Measurements from ENCODE around the gene SORL1. TPM values are rescaled to one million over a fixed set of nuclear protein-coding genes. Genes with fewer than 3 reads are reported as not detected.
"Not testable (repeated sequence)": the region's sequence is repeated elsewhere in the genome, so short reads cannot be mapped to it uniquely, and the experiment has no call there.

The SORL1 gene
- total RNA-seq, 1 experiment from 2014 or later: 0.05 TPM

DNA sequence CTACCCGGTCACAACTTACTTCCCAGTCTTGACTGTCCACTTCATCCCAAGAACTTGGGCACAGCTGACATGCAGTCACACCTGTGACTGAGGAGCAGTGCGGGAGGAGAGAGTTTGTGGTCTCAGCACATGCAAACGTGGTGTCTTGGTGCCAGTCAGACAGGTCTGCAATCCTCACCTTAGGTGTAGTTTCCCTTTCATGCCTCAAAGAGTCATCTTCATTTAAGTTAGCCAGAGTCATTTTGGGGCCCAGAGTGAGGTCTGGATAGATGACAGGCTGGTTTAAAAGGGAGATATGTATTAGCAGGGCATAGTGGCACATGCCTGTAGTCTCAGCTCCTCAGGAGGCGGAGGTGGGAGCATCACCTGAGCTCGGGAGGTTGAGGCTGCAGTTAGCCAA lies 109.1 kb downstream of the SORL1 start:
- Histone ChIP-seq H3K9me3 (replicated peaks) (no peaks in the 10 kb centered on the region), H3K27ac (no peak overlapping the region), H3K4me1 (replicated peaks) (no peaks in the 10 kb centered on the region), H3K36me3 (no peaks in the 10 kb centered on the region), H3K27me3 (replicated peaks) (no peaks in the 10 kb centered on the region), H3K4me3 (no peak overlapping the region)
- no peak for DNase-seq (ENCODE audit: low read depth in 1 of 2, low spot score in 2 of 2)

DNA sequence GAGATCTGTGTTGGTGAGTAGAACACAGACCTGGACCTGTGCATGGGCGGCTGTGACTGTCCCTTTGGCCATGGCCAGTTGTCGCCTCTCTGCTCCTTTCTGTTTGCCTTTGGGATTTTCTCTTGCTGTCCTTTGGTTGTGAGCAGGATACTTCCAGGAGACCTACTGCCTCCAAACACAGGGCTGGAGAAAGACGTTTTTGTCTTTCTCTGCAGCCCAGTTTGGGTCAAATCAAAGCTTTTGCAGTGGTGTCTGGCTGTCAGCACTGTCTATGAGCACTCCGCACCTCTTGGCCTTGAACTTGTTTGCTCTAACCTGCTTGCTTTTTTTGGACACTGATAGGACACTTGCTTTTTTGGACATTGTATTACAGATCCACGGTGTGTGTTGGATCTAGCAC lies 109.6 kb downstream of the SORL1 start:
- H3K4me1 ChIP-seq (replicated peaks): no peaks in the 10 kb centered on the region
- no peak for DNase-seq (ENCODE audit: low read depth in 1 of 2, low spot score in 2 of 2)
- H3K4me3 ChIP-seq: no peak overlapping the region
- H3K36me3 ChIP-seq: no peaks in the 10 kb centered on the region
- H3K27ac ChIP-seq: no peak overlapping the region
- H3K27me3 ChIP-seq (replicated peaks): no peaks in the 10 kb centered on the region
- no peaks in the 10 kb centered on the region for H3K9me3 ChIP-seq (replicated peaks)

DNA sequence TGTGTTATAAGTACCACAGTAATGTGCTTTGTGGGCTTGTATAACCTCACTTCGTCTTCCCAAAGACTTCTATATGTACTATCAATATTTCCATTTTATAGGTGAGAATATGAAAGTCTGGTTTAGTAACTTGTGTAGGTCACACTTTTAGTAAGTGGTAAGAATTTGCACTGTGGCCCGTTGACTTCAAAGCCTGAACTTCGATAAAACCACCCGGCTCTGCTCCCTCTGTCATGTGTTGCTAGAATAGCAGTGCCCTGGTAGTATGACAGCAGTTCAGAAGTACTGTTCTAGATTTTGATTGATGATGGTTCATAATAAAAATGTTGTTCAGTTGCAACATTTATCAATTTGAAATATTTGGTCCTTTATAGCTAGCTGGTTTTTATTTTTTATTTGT lies 110.9 kb downstream of the SORL1 start:
- H3K9me3 ChIP-seq (replicated peaks): no peaks in the 10 kb centered on the region
- no peaks in the 10 kb centered on the region for H3K36me3 ChIP-seq
- no peak overlapping the region for H3K4me3 ChIP-seq
- no peak overlapping the region for H3K27ac ChIP-seq
- H3K4me1 ChIP-seq (replicated peaks): no peaks in the 10 kb centered on the region
- no peak for DNase-seq (ENCODE audit: low read depth in 1 of 2, low spot score in 2 of 2)
- no peaks in the 10 kb centered on the region for H3K27me3 ChIP-seq (replicated peaks)

DNA sequence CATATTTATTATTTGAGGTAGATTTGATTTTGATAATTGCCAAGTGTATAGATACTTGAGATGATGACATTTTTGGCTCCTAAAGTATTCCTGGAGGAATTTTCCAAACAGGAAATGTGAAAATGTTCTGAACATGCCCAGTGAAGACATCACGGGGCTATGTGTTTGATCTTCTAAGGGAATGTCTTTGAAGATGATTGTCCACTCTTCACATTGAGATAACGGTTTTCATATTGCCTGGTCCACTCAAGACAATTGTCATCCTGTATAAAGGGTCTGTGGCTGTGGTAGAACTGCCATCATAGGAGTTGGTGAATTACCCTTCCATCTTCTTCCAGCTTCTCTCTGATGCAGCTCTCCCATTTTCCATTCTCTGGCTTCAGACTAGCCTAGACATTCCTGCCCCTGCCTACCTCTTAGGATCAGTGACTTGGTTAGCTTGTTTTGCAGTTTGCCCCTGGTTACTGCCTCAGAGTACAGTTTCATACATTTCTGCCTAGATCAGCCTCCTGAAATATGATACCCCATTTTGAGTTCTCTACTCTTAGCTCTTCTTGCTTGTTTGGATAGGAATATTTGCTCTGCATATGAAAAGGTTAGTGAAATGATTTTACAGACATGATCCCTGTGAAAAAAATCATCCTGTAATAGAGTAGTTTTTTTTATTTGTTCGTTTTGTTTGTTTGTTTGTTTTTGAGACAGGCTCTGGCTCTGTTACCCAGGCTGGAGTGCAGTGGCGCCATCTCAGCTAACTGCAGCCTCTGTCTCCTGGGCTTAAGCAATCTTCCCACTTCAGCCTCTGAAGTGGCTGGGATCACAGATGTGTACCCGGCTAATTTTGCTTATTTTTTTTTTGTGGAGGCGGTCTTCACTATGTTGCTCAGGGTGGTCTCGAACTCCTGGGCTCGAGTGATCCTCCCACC lies 112.0 kb downstream of the SORL1 start:
- Histone ChIP-seq H3K4me3 (no peak overlapping the region), H3K27ac (no peak overlapping the region), H3K9me3 (replicated peaks) (no peaks in the 10 kb centered on the region), H3K4me1 (replicated peaks) (no peaks in the 10 kb centered on the region), H3K36me3 (no peaks in the 10 kb centered on the region), H3K27me3 (replicated peaks) (no peaks in the 10 kb centered on the region)
- no peak for DNase-seq (ENCODE audit: low read depth in 1 of 2, low spot score in 2 of 2)

DNA sequence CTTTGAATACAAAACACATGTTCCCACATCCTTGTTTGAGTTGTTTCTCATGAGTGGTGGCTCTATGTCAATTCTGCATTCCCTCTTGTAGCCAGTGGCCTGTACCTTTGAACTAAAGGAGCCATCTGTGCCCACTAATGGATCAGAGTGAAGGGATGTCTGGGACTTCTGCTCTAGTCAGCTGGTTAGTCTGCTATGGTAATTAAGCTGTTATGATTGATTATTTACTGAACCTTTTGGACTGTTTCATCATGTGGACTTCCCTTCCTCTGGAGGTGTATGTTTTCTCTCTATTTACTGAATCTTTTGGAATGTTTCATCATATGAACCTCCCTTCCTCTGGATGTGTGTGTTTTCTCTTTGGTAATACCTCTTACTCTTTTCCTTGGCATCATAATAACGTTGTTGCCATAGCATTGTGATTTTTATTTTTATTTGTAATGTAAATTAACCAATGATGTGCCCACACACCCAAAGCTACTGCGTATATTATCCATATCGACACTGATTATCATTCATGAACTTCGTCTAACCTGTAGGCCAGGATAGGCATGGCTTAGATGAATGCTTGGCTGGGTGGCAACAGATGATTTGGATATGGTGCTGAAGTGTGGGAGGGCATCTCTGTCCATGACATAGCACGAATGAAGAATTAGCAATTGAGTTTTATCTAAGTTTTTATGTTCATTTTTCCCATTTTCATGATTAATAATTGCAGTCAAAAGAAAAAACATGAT lies 113.0 kb downstream of the SORL1 start:
- Histone ChIP-seq H3K4me3 (no peak overlapping the region), H3K9me3 (replicated peaks) (no peaks in the 10 kb centered on the region), H3K4me1 (replicated peaks) (no peaks in the 10 kb centered on the region), H3K27ac (no peak overlapping the region), H3K27me3 (replicated peaks) (no peaks in the 10 kb centered on the region), H3K36me3 (no peaks in the 10 kb centered on the region)
- DNase-seq (ENCODE audit: low read depth in 1 of 2, low spot score in 2 of 2): no peak

DNA sequence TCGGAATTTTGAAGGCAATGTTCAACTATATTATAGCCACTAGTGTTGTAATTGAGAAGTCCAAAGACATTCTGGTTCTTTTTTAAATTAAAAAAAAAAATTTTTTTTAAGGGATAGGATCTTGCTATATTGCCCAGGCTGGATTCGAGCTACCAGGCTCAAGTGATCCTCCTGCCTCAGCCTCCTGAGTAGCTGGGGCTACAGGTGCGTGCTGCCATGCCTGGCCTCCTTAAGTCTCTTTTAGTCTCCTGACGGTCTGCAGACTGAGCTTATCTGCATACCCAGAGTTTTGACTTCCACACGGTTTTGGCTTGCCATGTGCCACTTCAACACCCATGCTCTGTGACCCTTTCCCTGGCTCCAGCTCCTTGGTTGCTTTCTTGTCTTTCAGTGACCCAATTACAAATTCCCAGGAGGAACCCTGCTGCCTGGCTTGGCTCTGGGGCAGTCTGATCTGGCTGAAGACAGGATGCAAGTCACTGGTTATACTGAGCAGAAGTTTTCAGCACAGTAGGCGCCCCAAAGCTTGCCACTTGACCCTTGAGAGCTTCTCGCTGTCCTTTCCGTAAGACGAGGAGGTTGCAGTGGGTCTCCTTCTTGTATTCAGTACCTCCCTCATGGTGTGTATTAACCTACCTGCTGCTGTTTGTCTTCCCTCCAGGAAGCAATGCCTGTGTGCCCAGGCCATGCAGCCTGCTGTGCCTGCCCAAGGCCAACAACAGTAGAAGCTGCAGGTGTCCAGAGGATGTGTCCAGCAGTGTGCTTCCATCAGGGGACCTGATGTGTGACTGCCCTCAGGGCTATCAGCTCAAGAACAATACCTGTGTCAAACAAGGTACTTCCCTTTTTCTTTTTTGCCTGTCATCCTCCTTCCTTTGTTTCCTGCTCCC lies 114.4 kb downstream of the SORL1 start:
- Histone ChIP-seq H3K9me3 (replicated peaks) (no peaks in the 10 kb centered on the region), H3K27me3 (replicated peaks) (no peaks in the 10 kb centered on the region), H3K4me1 (replicated peaks) (no peaks in the 10 kb centered on the region), H3K27ac (no peak overlapping the region), H3K36me3 (no peaks in the 10 kb centered on the region), H3K4me3 (no peak overlapping the region)
- no peak for DNase-seq (ENCODE audit: low read depth in 1 of 2, low spot score in 2 of 2)

DNA sequence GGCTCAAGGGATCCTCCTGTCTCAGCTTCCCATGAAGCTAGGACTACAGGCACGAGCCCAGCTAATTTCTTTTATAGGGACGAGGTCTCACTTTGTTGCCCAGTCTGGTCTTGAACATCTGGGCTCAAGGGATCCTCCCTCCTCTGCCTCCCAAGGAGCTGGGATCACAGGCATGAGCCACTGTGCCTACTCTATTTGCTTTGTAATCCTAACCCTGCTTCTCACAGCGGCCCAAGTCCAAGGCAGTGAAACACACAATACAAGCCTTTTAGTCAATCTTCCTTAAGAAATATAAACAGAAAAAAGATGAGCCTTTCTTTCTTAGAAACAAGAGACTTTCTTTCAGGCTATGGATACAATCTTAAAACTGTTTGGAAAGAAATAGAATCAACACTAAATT lies 115.9 kb downstream of the SORL1 start:
- Histone ChIP-seq H3K4me1 (replicated peaks) (no peaks in the 10 kb centered on the region), H3K27me3 (replicated peaks) (no peaks in the 10 kb centered on the region), H3K9me3 (replicated peaks) (no peaks in the 10 kb centered on the region), H3K4me3 (no peak overlapping the region), H3K36me3 (no peaks in the 10 kb centered on the region), H3K27ac (no peak overlapping the region)
- no peak for DNase-seq (ENCODE audit: low read depth in 1 of 2, low spot score in 2 of 2)

DNA sequence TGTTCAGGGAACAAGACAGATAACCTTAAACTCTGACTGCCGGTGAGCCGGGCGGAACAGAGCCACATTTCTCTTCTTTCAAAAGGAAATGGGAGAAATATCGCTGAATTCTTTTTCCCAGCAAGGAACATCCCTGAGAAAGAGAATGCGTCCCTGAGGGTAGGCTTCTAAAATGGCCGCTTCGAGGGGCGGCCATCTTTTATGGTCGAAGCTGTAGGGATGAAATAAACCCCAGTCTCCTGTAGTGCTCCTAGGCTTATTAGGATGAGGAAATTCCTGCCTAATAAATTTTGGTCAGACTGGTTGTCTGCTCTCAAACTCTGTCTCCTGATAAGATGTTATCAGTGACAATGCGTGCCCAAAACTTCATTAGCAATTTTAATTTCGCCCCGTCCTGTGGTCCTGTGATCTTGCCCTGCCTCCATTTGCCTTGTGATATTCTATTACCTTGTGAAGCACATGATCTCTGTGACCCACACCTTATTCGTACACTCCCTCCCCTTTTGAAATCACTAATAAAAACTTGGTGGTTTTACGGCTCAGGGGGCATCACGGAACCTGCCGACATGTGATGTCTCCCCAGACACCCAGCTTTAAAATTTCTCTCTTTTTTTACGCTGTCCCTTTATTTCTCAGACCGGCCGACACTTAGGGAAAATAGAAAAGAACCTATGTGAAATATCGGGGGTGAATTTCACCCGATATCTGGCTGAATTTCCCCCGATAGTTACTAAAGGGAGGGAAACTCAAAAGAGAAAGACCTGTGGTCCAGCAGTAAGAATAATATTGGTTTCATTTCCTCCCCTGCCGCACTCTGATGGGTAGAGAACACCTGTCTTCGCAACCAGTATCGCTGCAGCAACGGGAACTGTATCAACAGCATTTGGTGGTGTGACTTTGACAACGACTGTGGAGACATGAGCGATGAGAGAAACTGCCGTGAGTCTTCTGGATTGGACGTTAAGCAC lies 117.5 kb downstream of the SORL1 start:
- not testable (repeated sequence) for H3K4me3 ChIP-seq; H3K27ac ChIP-seq; H3K9me3 ChIP-seq (replicated peaks); H3K4me1 ChIP-seq (replicated peaks); H3K27me3 ChIP-seq (replicated peaks); H3K36me3 ChIP-seq; DNase-seq (ENCODE audit: low read depth in 1 of 2, low spot score in 2 of 2)

DNA sequence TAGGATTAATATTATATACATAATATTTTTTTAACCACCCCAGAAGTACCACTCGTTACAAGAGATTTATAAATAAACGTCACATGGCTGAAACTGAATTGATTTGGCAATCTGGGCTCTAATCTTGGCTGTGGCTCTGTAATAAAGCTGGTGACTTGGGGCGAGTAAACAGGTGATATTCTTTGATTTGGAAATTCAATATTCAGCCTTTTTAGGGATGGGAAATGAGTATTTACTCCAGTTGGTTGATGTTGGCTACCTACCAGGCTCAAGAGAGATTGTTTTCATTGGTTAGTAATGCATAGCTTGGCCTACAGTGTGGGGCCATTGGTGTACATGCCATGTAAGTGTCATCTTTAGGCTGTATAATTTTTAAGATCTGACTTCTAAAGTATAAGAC lies 118.3 kb downstream of the SORL1 start:
- no peaks in the 10 kb centered on the region for H3K4me1 ChIP-seq (replicated peaks)
- no peak overlapping the region for H3K4me3 ChIP-seq
- H3K27me3 ChIP-seq (replicated peaks): no peaks in the 10 kb centered on the region
- no peak overlapping the region for H3K27ac ChIP-seq
- H3K9me3 ChIP-seq (replicated peaks): no peaks in the 10 kb centered on the region
- DNase-seq (ENCODE audit: low read depth in 1 of 2, low spot score in 2 of 2): no peak
- no peaks in the 10 kb centered on the region for H3K36me3 ChIP-seq

DNA sequence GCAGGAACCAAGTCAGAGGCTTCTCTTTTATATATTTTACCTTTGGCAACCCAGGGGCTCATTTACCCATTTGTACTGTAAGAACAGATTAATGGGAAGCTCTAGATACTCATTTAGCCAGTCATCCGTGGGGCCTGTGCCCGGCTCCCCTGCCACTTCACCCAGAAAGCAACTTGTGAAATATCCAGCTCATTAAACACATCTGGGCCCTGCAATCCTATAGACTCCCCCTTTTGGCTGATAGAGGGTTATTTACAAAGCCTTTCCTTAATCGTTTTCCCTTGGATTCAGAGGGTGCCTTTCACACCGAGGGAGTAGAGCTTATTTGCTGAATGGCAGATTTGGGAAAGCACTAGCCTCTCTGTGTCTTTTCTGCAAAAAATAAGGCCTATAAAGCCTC lies 119.4 kb downstream of the SORL1 start:
- DNase-seq (ENCODE audit: low read depth in 1 of 2, low spot score in 2 of 2): no peak
- H3K9me3 ChIP-seq (replicated peaks): no peaks in the 10 kb centered on the region
- no peaks in the 10 kb centered on the region for H3K4me1 ChIP-seq (replicated peaks)
- H3K4me3 ChIP-seq: no peak overlapping the region
- H3K27ac ChIP-seq: no peak overlapping the region
- no peaks in the 10 kb centered on the region for H3K36me3 ChIP-seq
- no peaks in the 10 kb centered on the region for H3K27me3 ChIP-seq (replicated peaks)

DNA sequence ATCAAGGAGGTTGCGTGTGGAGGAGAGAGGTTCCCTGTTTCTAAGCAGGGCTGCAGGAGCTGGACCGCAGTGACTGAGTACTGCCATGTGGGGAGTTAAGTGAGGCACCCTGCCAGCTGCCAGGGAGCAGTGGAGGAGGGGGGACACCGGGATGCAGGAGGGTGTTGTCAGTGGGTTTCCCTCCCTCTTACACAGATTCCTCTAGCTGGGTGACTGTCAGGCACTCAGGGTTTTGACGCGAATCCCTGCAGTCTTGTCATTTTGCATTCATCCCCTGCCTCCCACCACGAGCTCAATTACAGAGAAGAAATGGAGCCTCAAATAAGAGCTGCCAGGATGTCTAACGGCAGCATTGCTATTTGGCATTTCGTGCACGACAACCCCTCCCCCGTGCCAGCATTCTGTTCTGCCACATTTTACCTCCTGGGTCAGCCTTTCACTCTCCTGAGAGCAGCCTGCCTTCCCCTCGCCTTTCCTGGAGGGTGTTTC lies 120.5 kb downstream of the SORL1 start:
- H3K27me3 ChIP-seq (replicated peaks): no peaks in the 10 kb centered on the region
- no peak for DNase-seq (ENCODE audit: low read depth in 1 of 2, low spot score in 2 of 2)
- no peaks in the 10 kb centered on the region for H3K4me1 ChIP-seq (replicated peaks)
- no peaks in the 10 kb centered on the region for H3K9me3 ChIP-seq (replicated peaks)
- H3K4me3 ChIP-seq: no peak overlapping the region
- H3K27ac ChIP-seq: no peak overlapping the region
- no peaks in the 10 kb centered on the region for H3K36me3 ChIP-seq

DNA sequence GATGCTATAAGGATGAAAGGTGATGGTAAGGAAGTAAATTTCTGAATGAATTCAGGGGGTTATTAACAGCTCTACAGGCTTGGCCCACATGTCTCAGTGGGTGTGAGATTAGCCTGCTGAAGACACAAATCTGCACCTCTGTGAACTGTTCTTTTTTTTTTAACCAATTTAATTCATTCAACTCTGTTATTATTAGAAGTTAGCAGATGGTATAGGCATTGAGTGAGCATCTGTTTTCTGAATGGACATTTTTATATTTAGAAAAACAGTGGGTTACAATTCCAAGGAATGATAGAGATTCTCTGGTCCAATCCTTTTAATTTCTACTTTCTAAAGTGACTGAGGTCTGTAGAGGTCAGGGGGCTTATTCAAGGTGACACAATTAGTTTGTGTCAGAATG lies 122.7 kb downstream of the SORL1 start:
- H3K4me1 ChIP-seq (replicated peaks): no peaks in the 10 kb centered on the region
- no peak overlapping the region for H3K27ac ChIP-seq
- H3K9me3 ChIP-seq (replicated peaks): no peaks in the 10 kb centered on the region
- no peak overlapping the region for H3K4me3 ChIP-seq
- H3K27me3 ChIP-seq (replicated peaks): no peaks in the 10 kb centered on the region
- DNase-seq (ENCODE audit: low read depth in 1 of 2, low spot score in 2 of 2): no peak
- H3K36me3 ChIP-seq: no peaks in the 10 kb centered on the region

Data from SJSA1 (cell line).